Heart left ventricle (tissue), 13 donors: ENCODE measurements around the gene OR7A17.

ENCODE experiments used
- CTCF ChIP-seq, 12 donors: fragments of 200-600 bp; sonication (generic) in 4 of 12; IDR thresholded peaks; one replicate each; pipeline versions ENCODE4 v1.5.0 to v1.8.0; 2018 to 2022; ENCODE audit warnings: antibody characterized with exemption in 12 of 12, mild to moderate bottlenecking in 5 of 12
- POLR2A ChIP-seq, 2 donors: fragments of 450-650 bp; IDR thresholded peaks; one replicate each; pipeline ENCODE4 v1.6.1; 2017; ENCODE audit warnings: antibody characterized with exemption in 2 of 2, mild to moderate bottlenecking in 2 of 2, moderate library complexity in 2 of 2
- donor health status: ischemic (EF 13 %, LVEDD 7.1; RV severe dilation, severe dysfunction).
- donor health status: DM: no; HTN: yes; CAD: no.
- donor health status: DM: no; HTN: no; CAD: no.
- donor health status: ischemic (EF 25% LVEDD 6.9; RV normal size, moderate dysfunction).
- donor health status: ischemic (EF 25% LVEDD 5.7; RV mildly dilated, moderate dysfunction).
- donor health status: ischemic (EF 35%, LVEDD 5.7; RV mildly dilated, moderate dysfunction).
- donor health status: nonischemic (EF 11% LVEDD 7.7; RV severe dilation, severe dysfunction).
- donor health status: DM: yes; HTN: yes; CAD: no.
- donor health status: PGD.
- donor health status: ischemic (EF 29% LVEDD 5.4; RV normal size, mild dysfunction).
- donor health status: nonischemic (EF 23%, LVEDD 6.1; RV moderate dilation, normal function).

GRCh38 chr19:14848822-14849221 is 37.1 kb downstream of the OR7A17 start, which contains the start of gene OR7A10:
- no peak for TF ChIP-seq CTCF (IDR thresholded peaks at IDR 0.05)
- TF ChIP-seq POLR2A (IDR thresholded peaks at IDR 0.05): no peak
